ENCODE data around the gene IL1RAPL2. TPM values are rescaled to one million over a fixed set of nuclear protein-coding genes. Genes with fewer than 3 reads are reported as not detected.

The IL1RAPL2 gene
- total and polyA plus RNA-seq, 7 donors: not detected

- H3K27ac ChIP-seq: no peak overlapping the region
- H3K4me3 ChIP-seq: no peak overlapping the region
- DNase-seq: no peak
- H3K9me3 ChIP-seq: no peaks in the 10 kb centered on the region
- ATAC-seq: no peak
- H3K27me3 ChIP-seq (ENCODE audit: insufficient read depth in 3 of 3, low read length in 2 of 3): peaks cover 0 to 45% (median 0%) of the 10 kb centered on the region in 3 donors
- no peaks in the 10 kb centered on the region for H3K36me3 ChIP-seq (ENCODE audit: insufficient read depth in 1 of 2, low read depth in 1 of 2)
- no peak for TF ChIP-seq CTCF (IDR thresholded peaks at IDR 0.05)
- no peaks in the 10 kb centered on the region for H3K4me1 ChIP-seq
- intact Hi-C loops (cut with DNase I): no loop called here
- 63 to 100% (median 94%) methylated on average over 1 of the region's 1 CpG for WGBS, 3 donors
Observed at GRCh38 chrX:105299286-105299685, 733.3 kb downstream of the IL1RAPL2 start.

- ATAC-seq (no peak), DNase-seq (no peak)
- Histone ChIP-seq H3K36me3 (ENCODE audit: insufficient read depth in 1 of 2, low read depth in 1 of 2) (no peaks in the 10 kb centered on the region), H3K4me3 (no peak overlapping the region), H3K4me1 (no peaks in the 10 kb centered on the region), H3K9me3 (no peaks in the 10 kb centered on the region), H3K27ac (no peak overlapping the region), H3K27me3 (ENCODE audit: insufficient read depth in 3 of 3, low read length in 2 of 3) (peaks cover 0 to 31% (median 0%) of the 10 kb centered on the region in 3 donors)
- intact Hi-C loops (cut with DNase I): no loop called here
- no peak for TF ChIP-seq CTCF (IDR thresholded peaks at IDR 0.05)
- 82 to 94% (median 92%) methylated on average over 1 of the region's 1 CpG for WGBS, 3 donors
Observed at GRCh38 chrX:105302246-105302645, 736.2 kb downstream of the IL1RAPL2 start.

- Histone ChIP-seq H3K27me3 (ENCODE audit: insufficient read depth in 3 of 3, low read length in 2 of 3) (peaks cover 0 to 27% (median 0%) of the 10 kb centered on the region in 3 donors), H3K4me1 (no peaks in the 10 kb centered on the region), H3K4me3 (no peak overlapping the region), H3K27ac (no peak overlapping the region), H3K9me3 (no peaks in the 10 kb centered on the region), H3K36me3 (ENCODE audit: insufficient read depth in 1 of 2, low read depth in 1 of 2) (no peaks in the 10 kb centered on the region)
- 26 to 78% (median 57%) methylated on average over 1 of the region's 1 CpG for WGBS, 3 donors
- TF ChIP-seq CTCF (IDR thresholded peaks at IDR 0.05): no peak
- intact Hi-C loops (cut with DNase I): no loop called here
- ATAC-seq (no peak), DNase-seq (no peak)
Observed at GRCh38 chrX:105307762-105308161, 741.8 kb downstream of the IL1RAPL2 start.

- H3K9me3 ChIP-seq: no peaks in the 10 kb centered on the region
- DNase-seq: no peak
- WGBS, 3 donors: 54 to 88% (median 78%) methylated on average over 1 of the region's 1 CpG
- no peak for ATAC-seq
- H3K4me1 ChIP-seq: no peaks in the 10 kb centered on the region
- no peaks in the 10 kb centered on the region for H3K36me3 ChIP-seq (ENCODE audit: insufficient read depth in 1 of 2, low read depth in 1 of 2)
- peaks cover 0 to 17% (median 0%) of the 10 kb centered on the region in 3 donors for H3K27me3 ChIP-seq (ENCODE audit: insufficient read depth in 3 of 3, low read length in 2 of 3)
- intact Hi-C loops (cut with DNase I): no loop called here
- no peak overlapping the region for H3K4me3 ChIP-seq
- no peak for TF ChIP-seq CTCF (IDR thresholded peaks at IDR 0.05)
- H3K27ac ChIP-seq: no peak overlapping the region
Observed at GRCh38 chrX:105313596-105313995, 747.6 kb downstream of the IL1RAPL2 start.

- H3K4me3 ChIP-seq: no peak overlapping the region
- no peak for ATAC-seq
- no peaks in the 10 kb centered on the region for H3K9me3 ChIP-seq
- WGBS, 3 donors: 81 to 100% (median 93%) methylated on average over 2 of the region's 2 CpGs
- no peak for TF ChIP-seq CTCF (IDR thresholded peaks at IDR 0.05)
- DNase-seq: no peak
- intact Hi-C loops (cut with DNase I): no loop called here
- no peak overlapping the region for H3K27ac ChIP-seq
- H3K27me3 ChIP-seq (ENCODE audit: insufficient read depth in 3 of 3, low read length in 2 of 3): peaks cover 0 to 17% (median 0%) of the 10 kb centered on the region in 3 donors
- no peaks in the 10 kb centered on the region for H3K36me3 ChIP-seq (ENCODE audit: insufficient read depth in 1 of 2, low read depth in 1 of 2)
- H3K4me1 ChIP-seq: no peaks in the 10 kb centered on the region
Observed at GRCh38 chrX:105314458-105314857, 748.5 kb downstream of the IL1RAPL2 start.

Measured in psoas muscle (tissue), 8 donors.